NT2/D1 (cell line): ENCODE measurements around the gene APOA1.

ENCODE experiments used
- SUZ12 ChIP-seq: IDR thresholded peaks from 2 replicates; pipeline ENCODE4 v1.6.1; 2011; ENCODE audit not compliant: insufficient read length, insufficient read depth; ENCODE audit errors: extremely low read depth
- YY1 ChIP-seq: IDR thresholded peaks from 2 replicates; pipeline ENCODE4 v1.6.1; 2011; ENCODE audit not compliant: insufficient read length, insufficient read depth

GRCh38 chr11:116868066-116868465 lies 30.6 kb upstream of the APOA1 start:
- TF ChIP-seq YY1, result no peak
- no peak for TF ChIP-seq SUZ12
